Skeletal muscle tissue (tissue), 4 donors: Measurements from ENCODE around the gene UBXN4. TPM values are rescaled to one million over a fixed set of nuclear protein-coding genes. Genes with fewer than 3 reads are reported as not detected.
"Not testable (repeated sequence)": the region's sequence is repeated elsewhere in the genome, so short reads cannot be mapped to it uniquely, and the experiment has no call there.

Experiments
- H3K27ac ChIP-seq: one replicate; pipeline ENCODE4 v1.7.0; 2013; ENCODE audit warnings: mild to moderate bottlenecking, low read depth, low read length, inconsistent platforms
- H3K27me3 ChIP-seq, 3 donors: one replicate each; pipeline ENCODE4 v1.7.0; 2013; ENCODE audit warnings: low read length in 3 of 3; ENCODE audit not compliant: control insufficient read depth in 3 of 3, insufficient read depth in 3 of 3
- H3K36me3 ChIP-seq, 3 donors: one replicate each; pipeline ENCODE4 v1.7.0; 2013; ENCODE audit warnings: low read length in 3 of 3; ENCODE audit not compliant: control insufficient read depth in 3 of 3, insufficient read depth in 3 of 3
- H3K4me1 ChIP-seq, 3 donors: one replicate each; pipeline ENCODE4 v1.7.0; 2013; ENCODE audit warnings: low read length in 3 of 3, mild to moderate bottlenecking in 3 of 3; ENCODE audit not compliant: control insufficient read depth in 3 of 3, insufficient read depth in 3 of 3
- H3K4me3 ChIP-seq, 3 donors: one replicate each; pipeline ENCODE4 v1.7.0; 2013; ENCODE audit warnings: low read length in 3 of 3
- H3K9ac ChIP-seq, 3 donors: one replicate each; pipeline ENCODE4 v1.7.0; 2013; ENCODE audit warnings: low read length in 3 of 3, mild to moderate bottlenecking in 3 of 3, moderate library complexity in 2 of 3, low read depth in 1 of 3
- H3K9me3 ChIP-seq, 3 donors: one replicate each; pipeline ENCODE4 v1.7.0; 2013; ENCODE audit warnings: low read length in 3 of 3; ENCODE audit not compliant: control insufficient read depth in 3 of 3
- total RNA-seq: library from RNA; depleted of rRNA; stranded (reverse); fragments of >200 nt; gene quantifications from one replicate; pipeline ENCODE4 v1.2.3, GENCODE V29; 2014
- donor health status: Osteomylitis.

Gene UBXN4
- total RNA-seq, 1 donor from 2014 or later, result 41.8 TPM

GRCh38 chr2:135798275-135798705 is 56.6 kb downstream of the UBXN4 start:
- no peaks in the 10 kb centered on the region for H3K9me3 ChIP-seq
- H3K27ac ChIP-seq, result no peak overlapping the region
- no peaks in the 10 kb centered on the region for H3K36me3 ChIP-seq
- no peak overlapping the region for H3K4me3 ChIP-seq
- H3K9ac ChIP-seq, result no peak overlapping the region
- H3K27me3 ChIP-seq, result no peaks in the 10 kb centered on the region
- H3K4me1 ChIP-seq, result no peaks in the 10 kb centered on the region

- Histone ChIP-seq H3K36me3 (no peaks in the 10 kb centered on the region), H3K27me3 (no peaks in the 10 kb centered on the region), H3K9ac (no peak overlapping the region), H3K4me3 (no peak overlapping the region), H3K9me3 (no peaks in the 10 kb centered on the region), H3K4me1 (no peaks in the 10 kb centered on the region), H3K27ac (no peak overlapping the region)
These were observed 57.1 kb downstream of the UBXN4 start for GRCh38 chr2:135798762-135799161.

GRCh38 chr2:135799738-135800137 is 58.1 kb downstream of the UBXN4 start:
- Histone ChIP-seq H3K4me3 (no peak overlapping the region), H3K36me3 (no peaks in the 10 kb centered on the region), H3K4me1 (no peaks in the 10 kb centered on the region), H3K9me3 (no peaks in the 10 kb centered on the region), H3K27ac (no peak overlapping the region), H3K9ac (no peak overlapping the region), H3K27me3 (no peaks in the 10 kb centered on the region)

- H3K27ac ChIP-seq, result no peak overlapping the region
- no peak overlapping the region for H3K4me3 ChIP-seq
- H3K27me3 ChIP-seq, result no peaks in the 10 kb centered on the region
- no peaks in the 10 kb centered on the region for H3K4me1 ChIP-seq
- H3K36me3 ChIP-seq, result no peaks in the 10 kb centered on the region
- H3K9me3 ChIP-seq, result no peaks in the 10 kb centered on the region
- H3K9ac ChIP-seq, result no peak overlapping the region
These were observed 59.1 kb downstream of the UBXN4 start for GRCh38 chr2:135800513-135801460.

GRCh38 chr2:135802350-135802749 is 60.7 kb downstream of the UBXN4 start:
- no peaks in the 10 kb centered on the region for H3K27me3 ChIP-seq
- H3K9ac ChIP-seq, result no peak overlapping the region
- H3K4me3 ChIP-seq, result no peak overlapping the region
- no peaks in the 10 kb centered on the region for H3K4me1 ChIP-seq
- H3K9me3 ChIP-seq, result no peaks in the 10 kb centered on the region
- H3K27ac ChIP-seq, result no peak overlapping the region
- no peaks in the 10 kb centered on the region for H3K36me3 ChIP-seq

- Histone ChIP-seq H3K9ac (no peak overlapping the region), H3K9me3 (no peaks in the 10 kb centered on the region), H3K4me3 (no peak overlapping the region), H3K36me3 (no peaks in the 10 kb centered on the region), H3K27me3 (no peaks in the 10 kb centered on the region), H3K27ac (no peak overlapping the region), H3K4me1 (no peaks in the 10 kb centered on the region)
These were observed 61.6 kb downstream of the UBXN4 start for GRCh38 chr2:135803278-135803677.

- H3K9ac ChIP-seq, H3K36me3 ChIP-seq, H3K4me3 ChIP-seq, H3K4me1 ChIP-seq, H3K9me3 ChIP-seq, H3K27ac ChIP-seq, H3K27me3 ChIP-seq: not testable (repeated sequence)
These were observed 66.2 kb downstream of the UBXN4 start for GRCh38 chr2:135807874-135808273.

- Histone ChIP-seq H3K9ac (no peak overlapping the region), H3K27ac (no peak overlapping the region), H3K27me3 (no peaks in the 10 kb centered on the region), H3K4me3 (no peak overlapping the region), H3K4me1 (no peaks in the 10 kb centered on the region), H3K36me3 (no peaks in the 10 kb centered on the region), H3K9me3 (no peaks in the 10 kb centered on the region)
These were observed 71.4 kb downstream of the UBXN4 start for GRCh38 chr2:135812907-135813511.

- H3K36me3 ChIP-seq, result no peaks in the 10 kb centered on the region
- H3K4me1 ChIP-seq, result no peaks in the 10 kb centered on the region
- H3K27me3 ChIP-seq, result no peaks in the 10 kb centered on the region
- H3K9ac ChIP-seq, result no peak overlapping the region
- H3K27ac ChIP-seq, result no peak overlapping the region
- no peaks in the 10 kb centered on the region for H3K9me3 ChIP-seq
- H3K4me3 ChIP-seq, result no peak overlapping the region
These were observed 73.6 kb downstream of the UBXN4 start for GRCh38 chr2:135815269-135815668.

GRCh38 chr2:135817466-135817865 is 75.8 kb downstream of the UBXN4 start:
- Histone ChIP-seq H3K9me3 (no peaks in the 10 kb centered on the region), H3K27me3 (no peaks in the 10 kb centered on the region), H3K9ac (no peak overlapping the region), H3K4me1 (no peaks in the 10 kb centered on the region), H3K36me3 (no peaks in the 10 kb centered on the region), H3K27ac (no peak overlapping the region), H3K4me3 (no peak overlapping the region)
